CD1c-positive myeloid dendritic cell (primary cell): ENCODE measurements around the gene ITM2A.

Experiments
- DNase-seq: peaks from one replicate; pipeline ENCODE4 v3.0.0-alpha.2; 2016; ENCODE audit errors: extremely low spot score

ITM2A gene

GRCh38 chrX:79366873-79367749, at the start of gene ITM2A:
Gene ITM2A (minus strand): TSS chrX:79367334. CDS start chrX:79367215, 119 bp downstream.
- peak; percentile 4 for DNase-seq

- DNase-seq: no peak
Observed at GRCh38 chrX:79415056-79415455, 47.9 kb upstream of the ITM2A start.

GRCh38 chrX:79413963-79414362, 46.8 kb upstream of the ITM2A start:
- no peak for DNase-seq

GRCh38 chrX:79412972-79413371, 45.8 kb upstream of the ITM2A start:
- peak; percentile 13 for DNase-seq

- DNase-seq: no peak
Observed at GRCh38 chrX:79412166-79412565, 45.0 kb upstream of the ITM2A start.

- DNase-seq: no peak
Observed at GRCh38 chrX:79409657-79410056, 42.5 kb upstream of the ITM2A start.

- no peak for DNase-seq
Observed at GRCh38 chrX:79408623-79409322, 41.6 kb upstream of the ITM2A start.

GRCh38 chrX:79400623-79401022, 33.5 kb upstream of the ITM2A start:
- DNase-seq: no peak

GRCh38 chrX:79375340-79375739, 8.2 kb upstream of the ITM2A start:
- no peak for DNase-seq

GRCh38 chrX:79371640-79372039, 4.5 kb upstream of the ITM2A start:
- DNase-seq: no peak

- DNase-seq: no peak
Observed at GRCh38 chrX:79371101-79371500, 4.0 kb upstream of the ITM2A start.

- DNase-seq: no peak
Observed at GRCh38 chrX:79369871-79370270, 2.7 kb upstream of the ITM2A start.

- DNase-seq: no peak
Observed at GRCh38 chrX:79368441-79368840, 1.3 kb upstream of the ITM2A start.

- DNase-seq: no peak
Observed at GRCh38 chrX:79367907-79368306, 773 bp upstream of the ITM2A start.

GRCh38 chrX:79366556-79366872, 620 bp downstream of the ITM2A start:
- no peak for DNase-seq

- DNase-seq: no peak
Observed at GRCh38 chrX:79365591-79365990, 1.5 kb downstream of the ITM2A start.

- DNase-seq: no peak
Observed at GRCh38 chrX:79364306-79364705, 2.8 kb downstream of the ITM2A start.

- no peak for DNase-seq
Observed at GRCh38 chrX:79361192-79361870, 5.8 kb downstream of the ITM2A start.

- no peak for DNase-seq
Observed at GRCh38 chrX:79336869-79337815, 30.0 kb downstream of the ITM2A start.

- no peak for DNase-seq
Observed at GRCh38 chrX:79330022-79330421, 37.1 kb downstream of the ITM2A start.

GRCh38 chrX:79325263-79325958, 41.7 kb downstream of the ITM2A start:
- no peak for DNase-seq
